ENCODE results near the gene CXorf66. TPM values are rescaled to one million over a fixed set of nuclear protein-coding genes. Genes with fewer than 3 reads are reported as not detected.
A peak's percentile ranks its signal among the peaks of the same experiment; 100 is the strongest.

Gene CXorf66, protein sequence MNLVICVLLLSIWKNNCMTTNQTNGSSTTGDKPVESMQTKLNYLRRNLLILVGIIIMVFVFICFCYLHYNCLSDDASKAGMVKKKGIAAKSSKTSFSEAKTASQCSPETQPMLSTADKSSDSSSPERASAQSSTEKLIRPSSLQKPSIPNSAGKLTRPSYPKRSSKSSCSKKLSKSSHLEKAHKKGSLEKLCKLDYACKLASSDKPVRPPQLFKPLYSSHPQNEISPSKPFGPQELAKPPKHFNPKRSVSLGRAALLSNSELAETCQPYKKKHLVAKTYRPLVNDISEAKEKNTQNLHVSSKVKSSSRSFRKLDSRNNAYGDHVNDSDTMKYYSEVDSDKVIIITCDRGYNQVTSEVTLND
- total RNA-seq (ENCODE audit: low replicate concordance) = not detected in 2 replicates

DNA sequence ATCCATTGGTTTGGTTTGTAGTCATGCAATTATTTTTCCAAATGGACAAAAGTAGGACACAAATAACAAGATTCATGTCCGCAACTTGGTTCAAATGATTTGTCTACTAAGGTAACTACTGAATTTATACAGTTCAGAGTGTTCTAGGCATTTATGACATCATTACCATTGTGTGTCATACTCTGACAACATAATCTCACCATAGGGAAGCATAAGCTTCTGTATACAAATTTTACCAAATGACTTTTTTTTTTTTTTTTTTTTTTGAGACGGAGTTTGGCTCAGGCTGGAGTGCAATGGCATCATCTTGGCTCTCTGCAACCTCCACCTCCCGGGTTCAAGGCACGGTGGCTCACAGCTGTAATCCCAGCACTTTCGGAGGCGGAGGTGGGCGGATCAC, at the start of gene CXorf66:
Gene CXorf66, minus strand, starts transcription at position 101 of the 400 bp plus-strand sequence. Its CDS starts 25 bp downstream, at position 76.
- TF ChIP-seq, protein P1, sequence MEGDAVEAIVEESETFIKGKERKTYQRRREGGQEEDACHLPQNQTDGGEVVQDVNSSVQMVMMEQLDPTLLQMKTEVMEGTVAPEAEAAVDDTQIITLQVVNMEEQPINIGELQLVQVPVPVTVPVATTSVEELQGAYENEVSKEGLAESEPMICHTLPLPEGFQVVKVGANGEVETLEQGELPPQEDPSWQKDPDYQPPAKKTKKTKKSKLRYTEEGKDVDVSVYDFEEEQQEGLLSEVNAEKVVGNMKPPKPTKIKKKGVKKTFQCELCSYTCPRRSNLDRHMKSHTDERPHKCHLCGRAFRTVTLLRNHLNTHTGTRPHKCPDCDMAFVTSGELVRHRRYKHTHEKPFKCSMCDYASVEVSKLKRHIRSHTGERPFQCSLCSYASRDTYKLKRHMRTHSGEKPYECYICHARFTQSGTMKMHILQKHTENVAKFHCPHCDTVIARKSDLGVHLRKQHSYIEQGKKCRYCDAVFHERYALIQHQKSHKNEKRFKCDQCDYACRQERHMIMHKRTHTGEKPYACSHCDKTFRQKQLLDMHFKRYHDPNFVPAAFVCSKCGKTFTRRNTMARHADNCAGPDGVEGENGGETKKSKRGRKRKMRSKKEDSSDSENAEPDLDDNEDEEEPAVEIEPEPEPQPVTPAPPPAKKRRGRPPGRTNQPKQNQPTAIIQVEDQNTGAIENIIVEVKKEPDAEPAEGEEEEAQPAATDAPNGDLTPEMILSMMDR (IDR thresholded peaks at IDR 0.05; ENCODE audit: insufficient read depth, low read length) = no peak
- no peak for DNase-seq (ENCODE audit: low read depth)
- no peak within 1 kb of the TSS for H3K4me3 ChIP-seq (ENCODE audit: low read depth, low read length)

DNA sequence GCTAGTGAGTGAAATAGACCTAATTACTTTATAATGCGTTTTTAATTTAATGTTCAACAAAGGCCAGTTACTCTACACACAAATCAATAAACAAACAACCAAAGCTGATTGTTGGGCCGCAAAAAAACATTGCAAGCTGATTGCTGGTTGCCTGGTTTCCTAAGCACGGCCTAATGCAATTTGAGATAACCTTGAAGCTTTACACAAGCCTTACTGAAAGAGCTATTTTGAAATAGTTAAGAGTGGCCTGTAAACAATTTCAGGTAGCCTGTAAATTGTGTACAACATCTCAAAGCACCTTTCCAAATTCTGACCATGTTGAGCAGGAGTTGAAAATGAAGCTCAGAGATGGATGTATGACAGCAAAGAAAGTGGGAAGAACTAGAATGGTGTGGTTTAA, 17.5 kb upstream of the CXorf66 start:
- TF ChIP-seq, protein P1 (IDR thresholded peaks at IDR 0.05; ENCODE audit: insufficient read depth, low read length) = no peak
- no peak overlapping the region for H3K4me3 ChIP-seq (ENCODE audit: low read depth, low read length)

DNA sequence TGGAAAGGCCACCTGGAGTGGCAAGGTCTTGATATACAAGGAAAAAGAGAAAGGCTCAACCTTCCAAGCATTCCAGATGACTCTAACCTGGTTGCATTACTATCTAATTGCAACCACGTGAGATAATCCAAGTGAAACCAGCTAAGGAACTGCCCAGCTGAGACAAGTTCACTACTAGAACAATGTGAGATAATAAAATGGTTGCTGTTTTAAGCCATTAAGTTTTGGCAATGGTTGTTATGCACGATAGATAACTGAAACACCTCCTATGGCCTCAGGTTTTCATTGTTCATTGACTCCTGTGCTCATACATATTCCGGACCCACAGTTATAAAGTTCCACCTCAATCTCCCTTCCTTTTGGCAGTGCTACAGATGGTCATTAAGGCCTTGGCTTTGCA, 9.2 kb upstream of the CXorf66 start:
- no peak overlapping the region for H3K4me3 ChIP-seq (ENCODE audit: low read depth, low read length)
- TF ChIP-seq, protein P1 (IDR thresholded peaks at IDR 0.05; ENCODE audit: insufficient read depth, low read length) = no peak

More for the DNA sequence above, 17.5 kb upstream of the CXorf66 start:
- DNase-seq (ENCODE audit: low read depth) = no peak

DNA sequence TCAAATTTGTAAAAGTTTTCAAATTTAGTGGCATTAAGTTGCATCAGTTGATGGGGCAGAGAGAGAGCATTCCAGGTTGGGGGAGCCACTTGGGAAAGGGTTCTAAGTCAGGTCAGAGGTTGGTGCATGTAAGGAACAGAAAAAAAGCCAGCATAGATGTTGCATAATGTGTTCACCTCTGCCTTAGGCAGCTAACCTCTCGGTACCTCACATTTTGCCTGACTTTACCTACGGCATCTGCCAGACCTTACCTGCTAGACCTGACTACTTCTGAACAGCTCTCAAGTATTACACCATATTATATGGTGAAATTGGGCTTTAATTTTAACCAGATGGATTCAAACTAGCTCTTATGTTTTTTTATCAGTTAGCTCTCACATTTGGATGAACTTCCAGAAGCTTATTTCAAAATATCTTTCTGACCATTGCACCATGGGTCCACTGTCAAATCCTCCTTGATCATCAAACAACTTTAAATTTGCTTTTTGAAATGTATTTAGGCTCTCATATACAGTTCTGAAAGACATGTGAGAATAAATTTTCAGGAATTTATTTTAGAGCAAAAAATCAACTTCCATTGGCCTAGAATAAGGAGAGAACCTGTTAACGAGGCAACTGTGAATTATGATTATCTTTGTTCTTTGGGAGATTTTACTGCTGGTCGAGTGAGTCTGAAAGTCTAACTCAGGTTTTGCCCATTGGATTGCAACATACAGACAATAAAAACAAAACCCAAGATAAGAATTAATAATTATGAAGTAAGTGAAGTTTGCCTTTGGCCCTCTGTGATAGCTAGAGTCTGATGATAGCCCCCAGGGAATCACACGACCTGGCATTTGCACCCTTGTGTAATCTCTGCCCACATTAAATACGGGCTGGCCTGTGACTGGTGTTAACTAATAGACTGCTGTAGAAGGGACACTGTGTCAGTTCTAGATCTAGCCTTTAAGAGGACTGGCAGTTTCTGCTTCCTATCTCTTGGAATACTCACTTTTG, 7.6 kb upstream of the CXorf66 start:
- TF ChIP-seq, protein P1 (IDR thresholded peaks at IDR 0.05; ENCODE audit: insufficient read depth, low read length) = no peak
- DNase-seq (ENCODE audit: low read depth) = peak; percentile 7
- no peak overlapping the region for H3K4me3 ChIP-seq (ENCODE audit: low read depth, low read length)

More for the DNA sequence above, 9.2 kb upstream of the CXorf66 start:
- DNase-seq (ENCODE audit: low read depth) = no peak

DNA sequence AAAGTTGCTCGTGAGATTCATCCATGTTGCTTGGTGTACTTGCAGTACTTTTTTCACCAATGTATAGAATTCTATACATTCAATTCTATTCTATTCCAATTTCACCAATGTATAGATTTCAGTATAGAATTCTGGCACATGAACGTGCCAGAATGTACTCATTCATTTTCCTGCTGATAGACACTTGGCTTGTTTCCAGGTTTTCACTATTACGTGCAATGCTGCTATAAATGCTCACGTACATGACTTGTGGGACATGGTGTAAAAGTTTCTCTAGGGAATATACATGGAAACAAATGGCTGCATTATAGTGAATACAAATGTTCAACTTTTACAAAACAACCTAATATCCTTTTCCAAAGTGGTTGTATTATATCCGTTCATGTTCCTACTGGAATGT, 6.8 kb upstream of the CXorf66 start:
- DNase-seq (ENCODE audit: low read depth) = no peak
- TF ChIP-seq, protein P1 (IDR thresholded peaks at IDR 0.05; ENCODE audit: insufficient read depth, low read length) = no peak
- H3K4me3 ChIP-seq (ENCODE audit: low read depth, low read length) = no peak overlapping the region

DNA sequence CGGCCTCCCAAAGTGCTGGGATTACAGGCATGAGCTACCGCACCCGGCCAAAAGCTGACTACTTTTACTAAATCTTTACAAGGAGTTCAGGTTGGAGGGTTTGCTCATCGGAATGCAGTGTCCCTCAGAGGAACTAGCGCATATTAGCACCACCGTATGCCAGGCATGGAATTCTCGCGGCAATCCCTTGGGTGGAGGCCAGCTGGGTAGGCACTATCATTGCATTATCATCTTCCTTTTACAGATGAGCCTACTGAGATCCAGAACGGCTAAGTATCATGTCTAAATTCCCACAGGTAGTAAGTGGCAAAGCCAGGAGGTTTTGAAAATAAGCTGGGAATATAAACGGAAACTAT, 6.1 kb upstream of the CXorf66 start:
- TF ChIP-seq, protein P1 (IDR thresholded peaks at IDR 0.05; ENCODE audit: insufficient read depth, low read length) = no peak
- no peak overlapping the region for H3K4me3 ChIP-seq (ENCODE audit: low read depth, low read length)
- no peak for DNase-seq (ENCODE audit: low read depth)

All from fibroblast of the aortic adventitia (primary cell).